Gastroesophageal sphincter (tissue), 3 donors: ENCODE data around the gene XRCC4.

ENCODE experiments used
- CTCF ChIP-seq, 4 experiments: fragments of 200-600 bp in 2 of 4; fragments of 450-650 bp in 2 of 4; sonication (generic) in 1 of 4; IDR thresholded peaks; one replicate each; pipeline ENCODE4 v1.5.1; 2017 to 2019; ENCODE audit warnings: antibody characterized with exemption in 4 of 4, mild to moderate bottlenecking in 2 of 4, moderate library complexity in 2 of 4
- EP300 ChIP-seq: sonication (generic); formaldehyde crosslinking; IDR thresholded peaks from one replicate; pipeline ENCODE4 v1.6.1; 2017; ENCODE audit warnings: antibody characterized with exemption, mild to moderate bottlenecking
- POLR2A ChIP-seq, 2 donors: fragments of 450-650 bp; IDR thresholded peaks; one replicate each; pipeline ENCODE4 v1.6.1; 2017; ENCODE audit warnings: antibody characterized with exemption in 2 of 2, mild to moderate bottlenecking in 2 of 2, moderate library complexity in 1 of 2
- POLR2AphosphoS5 ChIP-seq: sonication (generic); formaldehyde crosslinking; IDR thresholded peaks from one replicate; pipeline ENCODE4 v1.6.1; 2017; ENCODE audit warnings: antibody characterized with exemption

- no peak for TF ChIP-seq POLR2AphosphoS5
- no peak for TF ChIP-seq CTCF (IDR thresholded peaks at IDR 0.05)
- no peak for TF ChIP-seq POLR2A (IDR thresholded peaks at IDR 0.05)
- no peak for TF ChIP-seq EP300
Observed at GRCh38 chr5:83345423-83345822, 268.1 kb downstream of the XRCC4 start.
